Osteocyte (in vitro differentiated cells): Measurements from ENCODE around the gene CBLB. TPM values are rescaled to one million over a fixed set of nuclear protein-coding genes. Genes with fewer than 3 reads are reported as not detected.

Experiments
- DNase-seq: peaks from one replicate; pipeline ENCODE4 v3.0.0; 2021; ENCODE audit warnings: mixed read lengths; ENCODE audit not compliant: unreplicated experiment; ENCODE audit errors: extremely low spot score
- H3K27ac Mint-ChIP-seq: one replicate; pipeline ENCODE4 v1.8.0; 2021; ENCODE audit warnings: mild to moderate bottlenecking, mixed read lengths; ENCODE audit not compliant: unreplicated experiment
- H3K27me3 Mint-ChIP-seq: one replicate; pipeline ENCODE4 v1.8.0; 2021; ENCODE audit warnings: mixed read lengths; ENCODE audit not compliant: unreplicated experiment
- H3K36me3 Mint-ChIP-seq: one replicate; pipeline ENCODE4 v1.8.0; 2021; ENCODE audit warnings: mixed read lengths; ENCODE audit not compliant: unreplicated experiment
- H3K4me1 Mint-ChIP-seq: one replicate; pipeline ENCODE4 v1.8.0; 2021; ENCODE audit warnings: mixed read lengths; ENCODE audit not compliant: unreplicated experiment
- H3K4me3 Mint-ChIP-seq: one replicate; pipeline ENCODE4 v1.8.0; 2021; ENCODE audit warnings: mild to moderate bottlenecking, moderate library complexity, mixed read lengths; ENCODE audit not compliant: unreplicated experiment
- H3K9me3 Mint-ChIP-seq: one replicate; pipeline ENCODE4 v1.8.0; 2021; ENCODE audit warnings: mixed read lengths; ENCODE audit not compliant: unreplicated experiment
- CTCF ChIP-seq: fragments of 200-600 bp; sonication (generic); IDR thresholded peaks from 2 replicates; pipeline ENCODE4 v1.5.0; 2021; ENCODE audit warnings: antibody characterized with exemption, mild to moderate bottlenecking, moderate library complexity
- total RNA-seq: library from RNA; stranded (reverse); gene quantifications from 2 replicates; pipeline ENCODE4 v1.2.1, GENCODE V29; 2021

CBLB gene
- total RNA-seq, 1 donor from 2014 or later: 28.8 TPM

- Mint-ChIP-seq H3K4me3 (no peak overlapping the region), H3K4me1 (peaks cover 20% of the 10 kb centered on the region)
These were observed 122.4 kb downstream of the CBLB start for GRCh38 chr3:105746231-105746996.

GRCh38 chr3:105745046-105745445, 123.8 kb downstream of the CBLB start:
- no peaks in the 10 kb centered on the region for H3K27me3 Mint-ChIP-seq
- no peak for TF ChIP-seq CTCF
- H3K4me3 Mint-ChIP-seq: no peak overlapping the region
- H3K27ac Mint-ChIP-seq: no peak overlapping the region
- H3K36me3 Mint-ChIP-seq: peaks cover 15% of the 10 kb centered on the region
- peaks cover 20% of the 10 kb centered on the region for H3K4me1 Mint-ChIP-seq
- no peaks in the 10 kb centered on the region for H3K9me3 Mint-ChIP-seq
- DNase-seq: no peak

More at GRCh38 chr3:105746231-105746996, 122.4 kb downstream of the CBLB start:
- Mint-ChIP-seq H3K27me3 (no peaks in the 10 kb centered on the region), H3K9me3 (no peaks in the 10 kb centered on the region), H3K36me3 (peaks cover 25% of the 10 kb centered on the region), H3K27ac (peak overlapping the region; percentile 20)
- no peak for TF ChIP-seq CTCF
- no peak for DNase-seq

GRCh38 chr3:105744202-105744601, 124.6 kb downstream of the CBLB start:
- H3K4me1 Mint-ChIP-seq: peaks cover 20% of the 10 kb centered on the region
- no peak overlapping the region for H3K4me3 Mint-ChIP-seq
- no peak for TF ChIP-seq CTCF
- no peaks in the 10 kb centered on the region for H3K27me3 Mint-ChIP-seq
- H3K36me3 Mint-ChIP-seq: peaks cover 20% of the 10 kb centered on the region
- no peaks in the 10 kb centered on the region for H3K9me3 Mint-ChIP-seq
- DNase-seq: no peak
- H3K27ac Mint-ChIP-seq: no peak overlapping the region

- no peak overlapping the region for H3K27ac Mint-ChIP-seq
- H3K36me3 Mint-ChIP-seq: peaks cover 14% of the 10 kb centered on the region
- no peak overlapping the region for H3K4me3 Mint-ChIP-seq
- H3K9me3 Mint-ChIP-seq: no peaks in the 10 kb centered on the region
- H3K27me3 Mint-ChIP-seq: no peaks in the 10 kb centered on the region
- peaks cover 18% of the 10 kb centered on the region for H3K4me1 Mint-ChIP-seq
- DNase-seq: no peak
- no peak for TF ChIP-seq CTCF
These were observed 135.5 kb downstream of the CBLB start for GRCh38 chr3:105733356-105733755.

- peaks cover 30% of the 10 kb centered on the region for H3K36me3 Mint-ChIP-seq
- TF ChIP-seq CTCF: no peak
- no peak for DNase-seq
- no peak overlapping the region for H3K4me3 Mint-ChIP-seq
- H3K27me3 Mint-ChIP-seq: no peaks in the 10 kb centered on the region
- no peak overlapping the region for H3K27ac Mint-ChIP-seq
- peaks cover 6% of the 10 kb centered on the region for H3K9me3 Mint-ChIP-seq
- H3K4me1 Mint-ChIP-seq: peaks cover 18% of the 10 kb centered on the region
These were observed 137.1 kb downstream of the CBLB start for GRCh38 chr3:105731686-105732085.
